ENCODE data around the gene CASTOR2.

GRCh38 chr7:75055155-75055554 lies 90.7 kb downstream of the CASTOR2 start:
- TF ChIP-seq, protein P1, sequence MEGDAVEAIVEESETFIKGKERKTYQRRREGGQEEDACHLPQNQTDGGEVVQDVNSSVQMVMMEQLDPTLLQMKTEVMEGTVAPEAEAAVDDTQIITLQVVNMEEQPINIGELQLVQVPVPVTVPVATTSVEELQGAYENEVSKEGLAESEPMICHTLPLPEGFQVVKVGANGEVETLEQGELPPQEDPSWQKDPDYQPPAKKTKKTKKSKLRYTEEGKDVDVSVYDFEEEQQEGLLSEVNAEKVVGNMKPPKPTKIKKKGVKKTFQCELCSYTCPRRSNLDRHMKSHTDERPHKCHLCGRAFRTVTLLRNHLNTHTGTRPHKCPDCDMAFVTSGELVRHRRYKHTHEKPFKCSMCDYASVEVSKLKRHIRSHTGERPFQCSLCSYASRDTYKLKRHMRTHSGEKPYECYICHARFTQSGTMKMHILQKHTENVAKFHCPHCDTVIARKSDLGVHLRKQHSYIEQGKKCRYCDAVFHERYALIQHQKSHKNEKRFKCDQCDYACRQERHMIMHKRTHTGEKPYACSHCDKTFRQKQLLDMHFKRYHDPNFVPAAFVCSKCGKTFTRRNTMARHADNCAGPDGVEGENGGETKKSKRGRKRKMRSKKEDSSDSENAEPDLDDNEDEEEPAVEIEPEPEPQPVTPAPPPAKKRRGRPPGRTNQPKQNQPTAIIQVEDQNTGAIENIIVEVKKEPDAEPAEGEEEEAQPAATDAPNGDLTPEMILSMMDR (conservative IDR thresholded peaks at IDR 0.05) = no peak
- TF ChIP-seq ZFX (IDR thresholded peaks at IDR 0.05) = no peak

Data from C4-2B (cell line).